GM18511 (cell line): Measurements from ENCODE around the gene CRYGD.

Source experiments
- ATAC-seq: cut with Tn5 transposase; IDR thresholded peaks from one replicate; pipeline ENCODE4 v1.9.1; 2021; ENCODE audit warnings: mild to moderate bottlenecking, moderate library complexity; ENCODE audit not compliant: unreplicated experiment

Gene CRYGD

DNA sequence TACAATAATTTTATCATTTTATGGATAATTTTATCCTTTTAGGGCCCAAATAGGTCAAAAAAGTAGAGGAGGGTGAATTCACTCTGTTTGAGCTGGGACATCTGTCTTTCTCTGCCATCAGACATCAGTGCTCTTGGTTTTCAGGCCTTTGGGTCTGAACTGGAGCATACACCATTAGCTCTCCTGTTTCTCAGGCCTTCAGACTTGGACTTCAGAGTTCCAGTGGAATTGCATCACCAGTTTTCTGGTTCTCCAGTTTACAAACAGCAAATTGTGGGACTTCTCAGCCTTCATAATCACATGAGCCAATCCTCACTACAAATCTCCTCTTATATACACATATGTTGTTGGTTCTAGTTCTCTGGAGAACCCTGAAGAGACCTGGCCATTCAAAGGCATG, 33.9 kb downstream of the CRYGD start:
- no peak for ATAC-seq

GRCh38 chr2:208086029-208086428, 38.3 kb downstream of the CRYGD start:
- no peak for ATAC-seq

- no peak for ATAC-seq
Observed at GRCh38 chr2:208083807-208084206, 40.5 kb downstream of the CRYGD start.

DNA sequence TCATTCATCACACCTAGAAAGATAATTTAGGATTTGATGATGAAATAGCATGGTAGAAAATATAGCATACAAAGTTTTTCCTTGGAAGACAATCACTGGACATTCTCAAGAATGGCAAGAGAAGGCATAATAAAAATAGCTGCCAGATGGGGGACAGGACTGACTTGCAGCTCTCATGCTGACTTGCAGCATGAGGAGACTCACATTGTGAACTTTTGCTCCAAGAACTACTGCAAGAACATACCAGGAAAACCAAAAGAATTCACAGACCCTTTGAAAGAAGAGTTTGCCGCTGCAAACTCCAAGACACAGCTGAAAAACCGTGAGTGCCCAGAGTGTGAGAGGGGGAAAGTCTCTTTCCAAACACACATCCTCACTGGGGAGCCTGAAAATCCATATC, 47.0 kb downstream of the CRYGD start:
- ATAC-seq: no peak

- no peak for ATAC-seq
Observed at GRCh38 chr2:208074610-208075356, 49.5 kb downstream of the CRYGD start.

DNA sequence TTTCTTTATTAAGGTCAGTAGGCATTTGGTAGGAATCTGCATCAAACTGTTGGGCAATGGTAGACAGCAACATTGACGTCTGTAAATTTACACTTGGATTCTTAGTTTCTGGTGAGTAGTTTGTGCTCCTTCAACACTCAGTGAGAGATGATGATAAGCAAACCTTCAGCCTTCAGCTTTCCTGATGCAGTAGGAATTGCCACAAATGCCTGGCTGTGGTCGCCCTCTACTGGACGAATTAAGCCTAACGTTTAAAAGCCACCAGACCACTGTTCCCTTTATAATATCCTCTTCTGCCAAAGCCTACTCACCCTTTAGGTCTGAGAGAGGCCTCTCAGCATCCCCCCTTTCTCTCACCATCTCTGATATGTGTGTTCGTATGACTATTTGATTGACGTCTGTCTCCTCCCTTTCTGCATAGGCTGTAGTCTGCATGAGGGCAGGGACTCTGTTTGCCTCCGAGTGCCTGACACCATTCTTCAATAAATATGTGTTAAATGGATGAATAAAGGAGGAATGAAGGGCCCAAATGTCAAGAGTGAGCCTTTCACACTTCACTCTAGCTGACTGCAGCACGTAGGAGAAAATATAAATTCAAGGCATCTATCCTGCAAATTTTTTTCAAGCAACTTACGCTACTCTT, 52.0 kb downstream of the CRYGD start:
- peak; percentile 87 for ATAC-seq
